HG03103 (cell line): ENCODE measurements around the gene CRYBA1.
"Not testable (repeated sequence)": the region's sequence is repeated elsewhere in the genome, so short reads cannot be mapped to it uniquely, and the experiment has no call there.

Experiments used
- ATAC-seq: cut with Tn5 transposase; IDR thresholded peaks from one replicate; pipeline ENCODE4 v1.9.1; 2021; ENCODE audit warnings: low read depth; ENCODE audit not compliant: unreplicated experiment

Gene CRYBA1

DNA sequence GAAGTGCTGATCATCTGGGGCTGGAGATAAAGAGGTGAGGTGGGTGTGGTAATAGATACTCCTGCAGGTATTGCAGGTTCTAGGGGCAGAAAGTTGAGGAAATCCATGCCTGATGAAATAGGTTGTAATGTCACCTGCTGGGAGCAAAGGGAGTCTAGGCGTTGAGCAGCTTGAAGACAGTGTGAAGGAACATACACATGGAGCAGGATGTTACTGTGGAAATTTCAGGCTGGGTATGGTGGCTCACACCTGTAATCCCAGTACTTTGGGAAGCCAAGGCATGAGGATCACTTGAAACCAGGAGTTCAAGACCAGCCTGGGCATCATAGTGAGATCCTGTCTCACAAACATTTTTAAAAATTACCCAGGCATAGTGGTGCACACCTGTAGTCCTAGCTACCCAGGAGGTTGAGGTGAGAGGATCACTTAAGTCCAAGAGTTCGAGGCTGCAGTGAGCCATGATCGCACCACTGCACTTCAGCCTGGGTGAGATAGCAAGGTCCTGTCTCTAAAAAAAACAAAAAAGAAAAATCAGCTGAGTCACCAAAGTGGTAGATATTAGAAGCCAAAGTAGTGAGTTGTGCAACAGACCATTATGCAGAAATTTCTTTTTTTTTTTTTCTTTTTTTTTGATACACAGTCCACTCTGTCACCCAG, 9.1 kb upstream of the CRYBA1 start:
- no peak for ATAC-seq

DNA sequence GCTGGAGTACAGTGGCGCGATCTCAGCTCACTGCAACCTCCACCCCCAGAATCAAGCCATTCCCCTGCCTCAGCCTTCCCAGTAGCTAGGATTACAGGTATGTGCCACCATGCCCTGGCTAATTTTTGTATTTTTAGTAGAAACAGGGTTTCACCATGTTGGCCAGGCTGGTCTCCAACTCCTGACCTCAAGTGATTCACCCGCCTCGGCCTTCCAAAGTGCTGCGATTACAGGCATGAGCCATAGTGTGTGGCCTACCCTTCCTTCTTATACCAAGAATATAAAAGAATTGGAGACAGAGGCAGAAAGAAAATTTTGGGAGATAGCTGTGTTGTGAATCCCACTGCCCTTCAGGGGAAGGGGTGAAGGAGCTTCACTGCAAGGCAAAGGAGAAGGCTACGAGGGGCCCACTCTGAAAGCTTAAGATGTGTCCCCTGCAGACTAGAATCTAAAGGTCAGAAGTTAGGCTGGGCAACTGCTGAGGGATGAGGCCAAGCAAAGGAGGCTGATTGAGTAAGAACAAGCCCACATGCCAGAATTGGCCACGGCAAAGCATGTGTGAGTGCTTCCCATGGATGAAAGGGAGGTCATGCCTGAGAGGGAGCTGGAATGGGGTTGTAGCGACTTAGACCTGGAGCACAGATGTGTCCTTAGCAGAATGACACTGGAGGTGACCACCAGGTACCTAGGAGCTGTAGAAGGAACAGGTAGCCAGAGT, 8.4 kb upstream of the CRYBA1 start:
- ATAC-seq: no peak

DNA sequence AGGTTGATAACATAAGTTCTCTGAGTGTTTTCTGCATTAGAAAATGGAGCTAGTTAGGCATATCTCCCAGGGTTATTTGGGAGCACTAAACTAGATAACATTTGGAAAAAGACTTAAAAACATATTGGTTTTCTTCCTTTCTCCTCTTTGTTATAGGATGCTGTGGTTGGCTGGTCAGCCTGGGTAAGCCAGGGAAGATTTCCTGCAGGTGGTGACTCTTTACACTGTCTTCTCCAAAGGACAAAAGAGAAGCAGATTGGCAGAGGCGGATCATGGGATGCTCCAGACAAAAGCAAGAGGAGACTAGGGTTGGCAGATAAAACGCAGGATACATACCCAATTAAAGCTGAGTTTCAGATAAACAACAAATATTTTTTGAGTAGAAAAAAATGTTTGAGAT, 6.2 kb upstream of the CRYBA1 start:
- no peak for ATAC-seq

DNA sequence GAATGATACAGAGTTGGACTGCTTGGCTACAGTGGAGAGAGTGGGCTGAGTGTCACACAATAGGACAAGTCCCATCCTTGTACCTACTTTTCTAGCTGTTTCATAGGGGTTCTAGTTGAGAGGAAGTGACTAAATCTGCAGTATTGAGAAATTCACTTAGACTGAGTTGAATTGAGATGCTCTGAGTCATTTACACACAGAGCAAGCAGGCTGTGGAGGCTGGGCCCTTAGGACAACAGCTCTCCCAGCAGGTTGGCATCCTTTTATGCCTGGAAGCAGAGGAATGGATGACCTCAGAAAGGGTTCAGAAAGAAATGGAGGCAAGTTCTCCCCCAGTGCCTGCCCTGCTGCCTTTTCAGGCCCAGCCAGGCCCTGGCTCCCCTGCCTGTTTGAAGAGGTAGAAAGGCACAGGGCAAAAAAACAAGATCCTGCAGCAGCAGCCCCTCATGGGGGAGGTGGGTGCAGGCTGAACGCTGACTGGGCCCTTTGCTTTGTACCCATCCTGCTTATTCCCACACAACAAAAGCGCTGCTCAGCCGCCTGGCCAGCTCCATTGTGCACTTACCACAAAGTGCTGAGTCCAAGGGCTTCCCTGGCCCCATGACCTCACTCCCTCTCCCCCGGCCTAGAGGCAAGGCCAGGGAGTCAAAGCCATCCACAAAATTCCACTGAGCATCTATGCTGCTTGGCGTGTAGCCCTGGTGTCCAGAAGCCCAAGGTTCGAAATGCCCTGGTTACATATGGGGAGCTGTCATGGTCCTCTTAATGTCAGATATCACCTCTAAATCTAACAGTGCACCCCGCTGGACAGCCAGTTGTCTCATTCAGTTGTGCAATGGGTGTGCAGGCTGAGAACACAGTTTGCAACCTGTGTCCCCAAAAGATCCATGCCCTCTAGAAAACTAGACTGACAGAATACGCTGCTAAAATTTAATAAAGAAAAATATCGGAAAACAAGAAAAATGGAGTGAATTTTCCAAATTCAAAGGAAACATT, 5.4 kb upstream of the CRYBA1 start:
- no peak for ATAC-seq

DNA sequence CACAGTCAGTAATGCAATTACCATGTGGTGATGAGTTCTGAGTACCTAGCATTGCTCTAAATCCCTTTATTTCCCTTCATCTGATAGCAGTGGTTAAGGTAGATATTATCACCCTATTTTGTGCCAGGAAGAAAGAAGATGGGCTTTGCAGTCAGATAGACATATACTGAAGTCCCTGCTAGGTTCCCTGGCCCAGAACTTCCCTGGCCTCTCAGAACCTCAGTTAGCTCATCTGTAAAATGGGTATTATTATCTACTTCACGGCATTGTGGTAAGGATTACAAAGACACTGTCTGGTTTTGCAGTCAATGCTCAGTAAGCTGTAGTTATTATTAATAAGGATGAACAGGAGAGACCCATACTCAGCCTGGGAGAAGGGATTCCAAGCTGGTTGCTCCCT, 4.6 kb upstream of the CRYBA1 start:
- no peak for ATAC-seq

DNA sequence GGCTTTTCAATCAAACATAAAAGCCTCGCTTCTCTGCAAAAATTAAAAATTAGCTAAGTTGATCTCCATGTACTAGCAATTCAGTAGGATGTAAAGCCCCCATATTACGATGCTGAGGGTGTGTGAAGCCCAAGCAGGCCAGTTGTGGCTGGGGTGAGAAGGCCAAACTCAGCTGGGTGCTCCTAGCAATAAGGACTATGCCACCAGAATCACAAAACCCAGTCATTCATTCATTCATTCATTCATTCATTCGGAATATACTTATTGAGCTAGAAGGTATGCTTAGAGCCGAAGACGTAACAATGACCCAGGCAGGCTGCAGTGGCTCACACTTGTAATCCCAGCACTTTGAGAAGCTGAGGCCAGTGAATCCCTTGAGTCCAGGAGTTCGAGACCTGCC, 3.9 kb upstream of the CRYBA1 start:
- no peak for ATAC-seq

DNA sequence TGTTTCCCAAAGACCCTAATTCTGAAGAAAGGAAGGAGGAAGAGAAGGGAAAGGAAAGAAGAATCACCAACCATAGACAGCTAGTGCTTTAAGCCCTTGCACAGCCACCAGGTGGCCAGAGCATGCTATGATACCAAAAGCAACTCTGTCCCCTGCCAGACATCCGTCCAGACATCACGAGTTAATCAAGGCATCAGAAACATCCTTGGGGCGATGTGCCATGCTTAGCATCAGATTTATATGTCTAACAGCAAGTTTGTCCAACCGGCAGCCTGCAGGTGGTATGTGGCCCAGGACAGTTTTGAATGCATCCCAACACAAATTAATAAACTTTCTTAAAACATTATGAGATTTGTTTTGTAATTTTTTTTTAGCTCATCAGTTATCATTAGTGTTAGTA, 2.9 kb upstream of the CRYBA1 start:
- ATAC-seq: no peak

DNA sequence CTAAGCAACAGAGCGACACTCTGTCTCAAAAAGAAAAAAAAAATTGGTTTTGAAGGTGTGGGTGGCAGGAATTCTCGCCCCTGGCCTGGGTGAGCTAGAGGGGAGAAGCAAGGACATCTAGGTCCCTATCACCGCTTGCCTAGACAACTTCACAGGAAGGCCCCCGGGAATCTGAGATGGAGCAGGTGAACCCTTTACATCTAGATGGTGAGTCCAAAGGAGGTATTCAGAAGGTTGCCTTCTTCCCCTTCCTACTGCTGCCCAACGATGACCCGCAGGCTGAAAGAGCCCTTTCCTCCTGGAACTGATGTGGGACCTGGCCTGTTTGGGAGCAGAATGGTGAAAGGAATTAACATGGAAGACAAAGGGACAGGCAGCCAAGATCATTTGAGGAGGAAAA, 1.3 kb upstream of the CRYBA1 start:
- ATAC-seq: no peak

DNA sequence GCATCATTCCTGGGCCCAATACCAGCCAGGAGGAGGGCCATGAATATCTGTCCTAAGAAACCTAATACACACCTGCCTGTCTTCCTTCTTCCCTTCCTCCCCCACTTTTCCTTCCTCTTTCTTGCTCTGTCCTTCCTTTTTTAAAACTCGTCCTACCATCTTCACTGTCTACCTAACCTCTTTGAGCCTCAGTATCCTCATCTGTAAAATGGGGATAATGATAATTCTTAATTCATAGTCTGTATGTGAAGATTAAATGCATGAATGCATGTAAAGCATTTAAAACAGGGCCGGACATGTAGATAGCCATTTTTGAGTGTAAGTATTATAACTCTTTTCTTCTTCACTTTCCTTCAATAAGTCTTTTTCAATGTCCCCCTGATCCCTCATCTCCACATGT, 560 bp downstream of the CRYBA1 start:
- ATAC-seq: no peak

DNA sequence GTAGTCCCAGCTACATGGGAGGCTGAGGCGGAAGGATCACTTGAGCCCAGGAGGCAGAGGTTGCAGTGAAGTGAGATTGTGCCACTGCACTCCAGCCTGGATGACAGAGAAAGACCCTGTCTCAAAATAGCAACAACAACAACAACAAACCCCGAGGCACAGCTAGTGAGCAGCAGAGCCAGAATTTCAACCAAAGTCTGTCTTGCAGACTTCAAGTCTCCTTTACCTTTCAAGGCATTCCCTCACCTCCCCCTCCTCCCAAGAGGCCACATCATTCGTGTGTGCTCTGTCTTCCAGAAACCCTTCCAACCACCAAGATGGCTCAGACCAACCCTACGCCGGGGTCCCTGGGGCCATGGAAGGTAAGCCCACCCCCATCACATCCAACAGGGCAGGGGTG, 2.2 kb downstream of the CRYBA1 start:
- no peak for ATAC-seq

DNA sequence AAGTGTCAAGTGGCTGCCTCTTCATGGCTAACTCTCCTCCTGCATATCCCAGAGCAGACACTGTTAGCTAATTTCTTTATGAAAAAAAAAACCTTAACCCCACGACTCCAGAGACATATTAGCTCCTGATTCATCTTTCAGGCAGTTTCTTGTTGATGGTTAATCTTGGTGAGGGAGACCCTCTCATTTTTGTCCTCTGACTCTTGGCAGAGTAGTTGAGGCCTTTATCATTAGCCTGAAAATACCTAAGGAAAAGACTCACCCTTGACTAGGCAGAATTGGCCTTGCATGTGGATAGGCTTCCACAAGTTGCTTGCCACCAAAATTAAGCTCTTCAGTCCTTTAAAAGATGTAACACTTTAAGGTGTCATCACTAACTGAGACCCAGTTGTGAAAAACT, 4.0 kb downstream of the CRYBA1 start:
- no peak for ATAC-seq

DNA sequence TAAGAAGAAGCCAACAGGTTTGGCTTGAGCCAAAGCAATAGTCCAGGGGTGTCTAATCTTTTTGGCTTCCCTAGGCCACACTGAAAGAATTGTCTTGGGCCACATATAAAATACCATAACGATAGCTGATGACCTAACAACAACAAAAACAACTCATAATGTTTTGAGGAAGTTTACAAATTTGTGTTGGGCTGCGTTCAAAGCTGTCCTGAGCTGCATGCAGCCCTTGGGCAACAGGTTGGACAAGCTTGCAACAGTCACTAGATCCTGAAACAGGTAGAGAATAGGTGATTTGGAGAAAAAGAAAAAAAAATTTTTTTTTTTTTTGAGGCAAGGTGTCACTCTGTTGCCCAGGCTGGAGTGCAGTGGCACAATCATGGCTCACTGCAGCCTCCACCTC, 4.5 kb downstream of the CRYBA1 start:
- no peak for ATAC-seq

DNA sequence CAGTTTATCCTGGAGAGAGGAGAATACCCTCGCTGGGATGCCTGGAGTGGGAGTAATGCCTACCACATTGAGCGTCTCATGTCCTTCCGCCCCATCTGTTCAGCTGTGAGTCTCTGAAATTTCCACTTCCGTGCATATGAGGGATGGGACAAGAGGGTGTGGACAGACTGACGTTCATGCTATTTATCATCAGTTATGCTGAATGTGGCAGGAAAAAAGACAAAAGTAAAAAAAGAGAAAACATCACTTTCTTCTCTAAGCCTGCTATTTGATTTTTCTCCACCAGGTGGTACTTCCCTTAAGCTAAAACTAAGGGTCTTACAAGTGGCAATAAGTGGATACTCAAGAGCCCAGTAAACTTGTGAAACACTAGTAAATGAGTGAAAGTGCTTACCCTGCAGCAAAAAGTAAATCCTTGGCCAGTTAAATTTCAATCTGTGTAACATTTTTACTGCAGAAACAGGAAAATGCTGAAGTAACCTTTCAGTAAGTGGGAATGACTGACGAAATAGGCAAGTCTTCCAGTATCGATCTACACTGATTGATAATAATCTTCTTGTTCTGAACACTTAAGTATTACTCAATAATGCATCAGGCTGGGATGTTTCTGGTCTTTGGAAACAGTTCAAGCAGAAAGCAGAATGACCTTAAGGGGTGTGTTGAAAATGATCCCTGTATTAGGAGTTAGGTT, 5.6 kb downstream of the CRYBA1 start:
- no peak for ATAC-seq

DNA sequence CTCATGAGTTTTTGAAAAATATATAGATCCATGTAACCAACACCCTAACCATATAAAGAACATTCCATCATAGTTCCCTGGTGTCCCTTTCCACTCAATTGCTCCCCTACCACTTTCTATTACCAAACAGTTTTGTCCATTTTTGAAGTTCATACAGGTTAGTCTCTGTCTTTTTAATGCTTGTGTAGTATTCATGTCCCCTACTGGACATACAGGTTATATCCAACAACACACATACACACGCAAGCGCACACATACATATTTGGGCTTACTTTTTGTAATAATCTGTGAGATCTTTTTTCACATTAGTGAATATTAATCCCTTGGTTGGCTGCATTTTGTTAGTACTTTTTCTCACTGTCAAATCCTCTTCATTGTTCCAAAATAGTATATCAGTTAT, 6.4 kb downstream of the CRYBA1 start:
- no peak for ATAC-seq

DNA sequence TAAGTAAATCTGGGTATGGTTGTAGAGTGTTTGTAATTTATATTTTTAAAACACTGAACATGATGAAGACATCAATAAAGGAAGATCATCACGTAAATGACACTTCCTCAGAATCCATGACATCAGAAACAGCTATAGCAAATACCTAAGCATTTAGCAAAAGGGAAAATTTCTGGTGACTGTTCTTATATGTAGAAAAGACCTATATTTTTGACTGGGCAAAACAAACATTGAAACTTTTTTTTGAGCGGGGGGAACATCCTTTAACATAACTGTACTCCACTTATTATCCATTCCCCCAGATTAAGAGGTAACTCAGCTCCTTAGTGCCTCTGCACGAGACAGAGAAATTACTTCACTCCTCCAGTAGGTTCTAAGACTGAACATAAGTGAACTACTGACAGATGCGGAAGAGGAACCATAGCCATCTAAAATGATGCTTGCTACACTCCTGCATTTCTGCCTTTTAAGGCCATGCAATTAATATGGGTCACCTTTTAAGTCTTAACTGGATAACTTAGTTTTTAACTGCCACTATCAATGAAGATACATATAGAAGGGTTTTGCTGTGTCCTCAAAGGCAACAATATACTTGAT, 9.4 kb downstream of the CRYBA1 start:
- ATAC-seq: no peak

DNA sequence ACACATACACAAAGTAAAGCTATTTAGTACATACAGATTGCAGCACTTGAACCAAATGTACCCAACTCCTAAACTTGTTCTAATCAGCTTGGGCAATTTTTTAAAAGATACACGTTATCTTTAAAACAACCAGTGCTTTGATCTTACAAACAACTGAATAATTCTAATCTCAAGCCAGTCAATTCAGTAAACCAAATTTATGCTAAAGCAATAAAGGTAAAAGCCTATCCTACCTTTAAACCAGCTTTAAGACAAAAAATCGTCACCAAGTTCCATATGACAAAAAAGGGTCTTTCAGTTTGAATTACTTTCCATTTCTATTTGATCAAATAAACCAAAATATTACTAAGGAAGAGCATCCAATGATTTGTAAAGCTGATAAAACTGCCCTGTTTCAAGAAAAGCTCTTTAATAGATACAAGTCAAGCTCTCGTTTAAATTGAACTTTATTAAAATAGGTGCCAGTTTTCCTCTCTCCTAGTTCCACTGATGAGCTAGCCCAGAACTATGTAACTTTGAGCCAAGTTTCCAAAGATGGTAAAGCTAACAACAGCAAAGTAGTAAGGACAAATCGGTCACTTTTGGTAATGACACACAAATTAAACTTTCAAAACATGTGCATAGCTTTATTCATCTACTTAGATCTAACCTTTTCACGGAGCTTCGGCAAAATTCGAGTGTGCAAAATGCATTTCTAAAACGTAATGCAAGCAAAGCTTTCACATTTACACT, 10.2 kb downstream of the CRYBA1 start:
- no peak for ATAC-seq

DNA sequence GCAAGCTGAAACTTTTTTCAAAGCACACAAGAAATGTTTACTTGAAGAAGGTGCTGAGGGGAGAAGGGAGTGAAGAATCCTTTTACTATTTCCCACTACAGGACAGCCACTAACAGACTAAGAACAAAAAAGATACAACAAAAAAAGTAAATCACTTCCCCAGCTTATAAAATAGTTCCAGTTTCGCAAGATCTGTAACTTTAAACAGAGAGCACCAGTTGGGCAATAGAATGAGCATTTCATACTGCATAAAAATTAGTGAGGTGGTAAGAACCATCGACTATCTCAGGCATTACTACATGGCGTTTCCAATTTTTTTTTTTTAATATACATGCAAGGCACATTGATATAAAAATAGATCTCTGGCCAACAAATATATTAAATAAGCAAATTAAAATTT, 11.1 kb downstream of the CRYBA1 start:
- ATAC-seq: no peak

DNA sequence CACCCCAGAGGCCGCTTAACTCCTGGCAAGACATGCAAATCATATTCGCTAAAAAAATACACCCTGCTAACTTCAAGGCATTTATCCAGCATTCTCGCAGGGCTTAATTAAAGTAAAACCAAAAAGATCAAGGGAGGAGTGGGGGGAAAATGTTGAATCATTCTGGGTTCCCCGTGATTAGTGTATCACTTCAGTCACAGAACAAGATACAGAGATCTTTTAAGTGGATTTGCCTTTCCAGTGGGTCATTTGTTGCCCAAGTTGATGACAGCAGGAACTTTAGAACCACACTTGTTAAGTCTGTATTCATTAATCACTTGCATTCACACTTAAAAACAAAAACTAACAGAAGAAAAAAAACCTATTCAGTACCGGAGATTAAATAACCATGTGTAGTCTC, 17.3 kb downstream of the CRYBA1 start:
- ATAC-seq: no peak

DNA sequence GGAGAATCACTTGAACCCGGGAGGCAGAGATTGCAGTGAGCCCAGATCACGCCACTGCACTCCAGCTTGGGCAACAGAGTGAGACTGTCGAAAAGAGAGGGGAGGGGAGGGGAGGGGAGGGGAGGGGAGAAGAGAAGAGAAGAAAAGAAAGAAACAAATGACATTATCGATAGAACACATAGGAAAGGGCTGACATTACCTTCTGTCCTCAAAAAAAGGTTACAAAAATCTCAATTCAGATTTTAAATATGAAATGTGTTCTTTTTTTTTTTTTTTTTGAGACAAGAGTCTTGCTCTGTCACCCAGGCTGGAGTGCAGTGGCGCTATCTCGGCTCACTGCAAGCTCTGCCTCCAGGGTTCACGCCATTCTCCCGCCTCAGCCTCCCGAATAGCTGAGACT, 25.3 kb downstream of the CRYBA1 start:
- not testable (repeated sequence) for ATAC-seq

DNA sequence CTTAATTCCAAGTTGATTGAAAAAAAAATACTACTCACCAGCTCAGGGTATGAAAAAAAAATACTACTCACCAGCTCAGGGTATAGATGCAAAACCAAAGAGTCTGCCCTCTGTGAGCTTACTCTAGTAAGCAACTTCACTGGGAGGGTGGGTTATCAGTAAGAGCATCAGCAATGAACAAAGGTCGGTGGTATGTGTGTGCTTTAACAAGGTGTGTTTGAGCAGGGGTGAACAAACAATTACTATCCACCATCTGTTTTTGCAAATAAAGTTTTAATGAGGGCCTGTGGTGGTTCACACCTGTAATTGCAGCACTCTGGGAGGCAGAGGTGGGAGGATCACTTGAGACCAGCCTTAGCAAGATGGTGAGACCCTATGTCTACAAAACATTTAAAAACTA, 27.3 kb downstream of the CRYBA1 start:
- no peak for ATAC-seq
